Natural killer cell treated with Interleukin-12 subunit alpha and Interleukin-12 subunit beta and Interleukin-15 and Interleukin-18, amount 100 ng/mL, for 72 hours (primary cell): ENCODE results near the gene ARHGAP25. TPM values are rescaled to one million over a fixed set of nuclear protein-coding genes. Genes with fewer than 3 reads are reported as not detected.

Source experiments
- ATAC-seq, 2 donors: fragments of 150-1000 bp; cut with Tn5 transposase in 1 of 2; sonication (Bioruptor Pico), chemical (Tn5 transposase) in 1 of 2; 2 replicates each; pipeline ENCODE4 v1.10.0; 2021
- DNase-seq: peaks from one replicate; pipeline ENCODE4 v3.0.0; 2022; ENCODE audit warnings: low spot score
- H3K27ac Mint-ChIP-seq, 2 donors: 1 replicate in 1 of 2; 2 replicates in 1 of 2; pipeline ENCODE4 v1.8.0; 2022; ENCODE audit warnings: mixed read lengths in 2 of 2, mild to moderate bottlenecking in 1 of 2, moderate library complexity in 1 of 2
- H3K27me3 Mint-ChIP-seq, 2 donors: 1 replicate in 1 of 2; 2 replicates in 1 of 2; pipeline ENCODE4 v1.8.0; 2022; ENCODE audit warnings: mixed read lengths in 2 of 2
- H3K36me3 Mint-ChIP-seq: one replicate; pipeline ENCODE4 v1.8.0; 2022; ENCODE audit warnings: mixed read lengths
- H3K4me1 Mint-ChIP-seq, 2 donors: 1 replicate in 1 of 2; 2 replicates in 1 of 2; pipeline ENCODE4 v1.8.0; 2022; ENCODE audit warnings: low read depth in 2 of 2, mixed read lengths in 2 of 2, mild to moderate bottlenecking in 1 of 2
- H3K4me3 Mint-ChIP-seq: one replicate; pipeline ENCODE4 v1.8.0; 2022; ENCODE audit warnings: mixed read lengths
- H3K9me3 Mint-ChIP-seq: 2 replicates; pipeline ENCODE4 v1.8.0; 2022; ENCODE audit warnings: mixed read lengths
- total RNA-seq, 2 donors: library from RNA; stranded (reverse); gene quantifications; one replicate each; pipeline ENCODE4 v1.2.3, GENCODE V29; 2022

Gene ARHGAP25
- total RNA-seq, 2 donors from 2014 or later = 121 to 170 TPM

DNA sequence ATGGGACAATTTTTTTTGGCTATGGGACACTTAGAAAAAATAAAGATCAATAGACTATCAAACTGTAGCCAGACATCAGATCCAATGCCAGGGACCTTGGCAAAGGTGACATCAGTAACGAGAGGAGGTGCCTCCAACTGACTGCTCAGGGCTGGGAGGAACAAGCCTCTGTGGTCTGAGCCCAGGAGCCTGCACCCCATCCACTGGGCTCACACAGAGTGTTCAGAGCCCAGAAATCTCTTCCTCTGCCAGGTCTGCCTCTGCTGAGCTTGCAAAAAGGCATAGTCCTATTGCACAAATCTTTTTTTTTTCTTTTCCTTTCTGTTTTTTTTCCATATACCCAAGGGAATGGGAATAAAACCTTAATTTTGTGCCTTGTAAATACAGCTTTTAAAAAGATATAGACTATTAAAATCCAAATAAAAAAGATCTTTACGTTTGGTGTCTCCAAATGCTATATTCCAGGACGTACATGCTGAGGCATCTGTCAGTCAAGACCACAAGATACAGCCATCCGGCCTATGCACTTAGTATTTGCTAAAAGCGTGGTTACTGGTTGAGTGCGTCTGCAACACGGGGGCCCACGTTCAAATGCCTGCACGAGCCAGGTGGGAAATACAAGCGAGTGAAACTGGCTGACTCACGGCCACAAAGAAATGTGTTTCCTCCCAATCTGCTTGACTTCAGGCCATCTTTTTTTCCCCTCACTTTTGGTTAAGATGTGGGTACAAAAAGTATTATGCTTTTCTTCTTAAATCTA, 7.8 kb upstream of the ARHGAP25 start:
- peak overlapping the region; percentile 50 for H3K4me3 Mint-ChIP-seq
- H3K36me3 Mint-ChIP-seq = peaks cover 6% of the 10 kb centered on the region
- H3K27ac Mint-ChIP-seq = peak overlapping the region; percentile 1 to 47
- DNase-seq (no peak), ATAC-seq (peak; percentile 90 to 97)
- H3K27me3 Mint-ChIP-seq = peaks cover 28 to 36% of the 10 kb centered on the region in 2 donors
- no peaks in the 10 kb centered on the region for H3K9me3 Mint-ChIP-seq
- H3K4me1 Mint-ChIP-seq = peaks cover 25 to 50% of the 10 kb centered on the region in 2 donors

DNA sequence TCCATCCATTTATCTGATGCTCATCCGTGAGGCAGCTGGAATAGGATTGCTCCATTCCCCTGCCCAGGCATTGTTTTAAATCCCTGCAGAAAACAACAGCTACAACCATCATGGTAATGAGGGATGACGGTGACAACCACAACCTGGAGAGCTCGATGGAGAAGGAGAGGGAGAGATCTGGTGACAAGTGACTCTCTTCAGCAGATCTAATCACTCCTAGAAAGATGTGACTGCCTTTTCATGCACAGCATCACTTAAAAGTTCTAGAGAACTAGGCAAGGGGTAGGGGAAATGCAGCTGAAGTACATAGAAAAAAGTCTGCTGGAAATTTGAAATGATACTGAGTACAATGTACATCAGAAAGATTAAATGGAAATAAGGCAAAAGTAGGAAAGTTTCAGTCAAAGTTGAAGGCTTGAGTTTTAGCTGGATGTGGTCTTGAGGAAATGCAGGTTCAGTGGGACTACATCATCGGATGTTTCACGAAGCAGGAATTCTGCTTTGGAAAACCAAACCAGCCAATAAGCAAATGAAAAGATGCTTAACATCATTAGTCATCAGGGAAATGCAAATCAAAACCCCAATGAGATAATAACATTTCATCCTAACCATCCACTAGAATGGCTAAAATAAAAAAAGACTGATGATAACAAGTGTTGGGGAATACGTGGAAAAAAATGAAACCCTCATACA, 6.8 kb upstream of the ARHGAP25 start:
- Mint-ChIP-seq H3K27me3 (peaks cover 28 to 34% of the 10 kb centered on the region in 2 donors), H3K9me3 (no peaks in the 10 kb centered on the region), H3K4me1 (peaks cover 21 to 46% of the 10 kb centered on the region in 2 donors), H3K27ac (peak overlapping the region; percentile 1 to 26), H3K4me3 (peak overlapping the region; percentile 50), H3K36me3 (peaks cover 6% of the 10 kb centered on the region)
- no peak for DNase-seq
- ATAC-seq = no peak

DNA sequence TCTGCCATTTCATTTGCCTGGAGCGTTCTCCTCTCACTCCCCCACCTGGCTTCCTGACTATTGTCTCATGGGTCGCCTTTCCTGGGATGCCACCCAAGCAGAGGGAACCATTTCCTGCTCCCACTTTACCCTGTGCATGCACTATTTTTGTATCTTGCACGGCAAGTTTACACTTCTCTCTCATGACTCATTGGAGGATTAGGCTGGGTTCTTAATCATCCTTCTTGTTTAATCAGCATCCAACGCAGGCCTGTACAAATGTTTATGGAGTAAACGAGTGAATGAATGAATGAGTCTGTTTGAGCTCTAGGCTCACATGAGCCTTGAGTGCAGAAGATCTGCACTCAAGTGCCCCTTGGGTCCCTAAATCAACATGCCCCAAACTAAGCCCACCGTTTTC, 3.8 kb upstream of the ARHGAP25 start:
- Mint-ChIP-seq H3K27ac (peak overlapping the region in 1 of 2 donors; percentile 35), H3K4me3 (no peak overlapping the region), H3K4me1 (peaks cover 25 to 43% of the 10 kb centered on the region in 2 donors), H3K27me3 (peaks cover 17 to 27% of the 10 kb centered on the region in 2 donors), H3K36me3 (peaks cover 9% of the 10 kb centered on the region), H3K9me3 (no peaks in the 10 kb centered on the region)
- DNase-seq (no peak), ATAC-seq (no peak)

DNA sequence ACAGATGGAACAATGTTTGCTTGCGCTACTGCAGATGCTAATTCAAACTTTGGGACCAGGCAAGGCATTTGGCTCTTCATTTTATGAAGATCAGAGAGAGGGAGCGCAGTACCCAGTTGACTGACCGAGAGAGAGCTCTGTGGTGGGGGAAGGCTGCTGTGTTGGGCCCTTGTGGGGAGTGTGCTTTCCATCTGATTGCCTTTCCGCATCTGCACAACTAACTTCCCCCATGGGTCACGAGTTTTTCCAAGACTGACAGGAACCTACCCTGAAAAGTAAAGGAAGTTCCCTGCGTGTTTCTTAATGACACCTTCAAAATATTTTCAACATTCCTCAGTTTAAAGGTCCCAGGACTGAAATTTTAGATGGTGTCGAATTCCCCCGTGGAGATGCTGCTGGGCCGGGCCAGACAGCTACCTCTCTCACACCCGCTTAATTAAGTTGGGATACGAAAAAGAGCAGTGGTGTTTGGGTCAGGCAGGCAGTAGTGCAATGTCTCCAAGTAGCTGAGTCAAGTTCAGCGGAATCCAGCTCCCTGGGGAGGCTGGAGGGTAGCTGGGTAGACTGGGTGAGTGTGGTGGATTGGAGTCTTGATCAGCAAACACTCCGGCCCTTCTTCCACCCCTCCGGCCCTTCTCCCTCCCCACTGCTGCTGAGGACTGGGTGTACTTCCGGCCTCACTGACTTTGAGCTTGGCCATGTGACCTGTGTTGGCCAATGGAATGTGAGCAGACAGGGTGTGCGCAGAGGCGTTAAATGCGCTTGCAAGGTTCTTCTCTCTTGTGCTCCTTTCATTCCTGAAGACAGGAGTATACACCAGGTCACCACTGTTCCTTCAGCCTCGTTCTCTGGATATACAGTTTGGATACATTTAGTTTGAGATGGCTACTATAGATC, 2.3 kb upstream of the ARHGAP25 start:
- ATAC-seq (no peak), DNase-seq (no peak)
- Mint-ChIP-seq H3K4me1 (peaks cover 23 to 28% of the 10 kb centered on the region in 2 donors), H3K9me3 (no peaks in the 10 kb centered on the region), H3K27ac (peak overlapping the region; percentile 18 to 21), H3K36me3 (peaks cover 9% of the 10 kb centered on the region), H3K27me3 (peaks cover 12 to 24% of the 10 kb centered on the region in 2 donors), H3K4me3 (no peak overlapping the region)

DNA sequence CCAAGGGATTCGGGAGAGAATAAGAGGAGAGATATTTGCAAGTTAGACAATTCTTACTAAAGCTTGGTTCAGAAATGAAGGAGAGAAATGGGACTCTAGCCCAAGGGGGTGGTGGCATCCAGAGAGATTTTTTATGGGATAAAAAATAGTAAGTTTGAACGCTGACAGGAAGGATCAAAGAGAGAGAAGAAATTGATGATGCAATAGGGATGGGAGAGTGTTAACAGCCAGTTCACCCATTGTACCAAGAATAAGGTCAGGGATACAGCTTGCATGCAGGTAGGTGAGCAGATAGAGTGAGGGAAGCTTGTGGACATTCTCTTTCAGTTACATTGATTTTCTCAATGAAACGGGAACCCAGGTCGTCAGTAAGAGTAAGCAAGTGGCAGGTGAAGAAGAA, 1.2 kb upstream of the ARHGAP25 start:
- ATAC-seq (no peak), DNase-seq (no peak)
- H3K4me3 Mint-ChIP-seq = no peak overlapping the region
- H3K36me3 Mint-ChIP-seq = peaks cover 4% of the 10 kb centered on the region
- peaks cover 25 to 29% of the 10 kb centered on the region in 2 donors for H3K4me1 Mint-ChIP-seq
- H3K27me3 Mint-ChIP-seq = peaks cover 12 to 17% of the 10 kb centered on the region in 2 donors
- H3K27ac Mint-ChIP-seq = no peak overlapping the region
- no peaks in the 10 kb centered on the region for H3K9me3 Mint-ChIP-seq

DNA sequence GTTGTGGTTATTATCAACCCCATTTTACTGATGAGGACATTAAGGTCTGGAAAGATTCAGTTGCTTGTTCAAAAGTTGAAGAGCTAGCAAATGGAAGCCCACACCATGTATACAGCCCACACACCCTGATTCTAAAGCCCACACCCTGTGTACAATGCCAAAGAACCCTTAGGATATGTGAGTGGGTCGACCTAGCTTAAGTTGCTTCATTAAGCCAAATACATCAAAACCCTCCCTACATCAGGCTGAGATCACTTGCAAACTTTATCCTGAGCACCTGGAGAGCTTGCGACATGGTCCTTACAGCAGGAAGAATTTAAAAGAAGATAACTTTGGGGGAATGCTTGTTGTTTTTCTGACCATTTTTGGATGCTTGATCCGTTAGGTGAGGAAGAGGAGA, 435 bp upstream of the ARHGAP25 start:
- peaks cover 4% of the 10 kb centered on the region for H3K36me3 Mint-ChIP-seq
- DNase-seq (no peak), ATAC-seq (no peak)
- peaks cover 12 to 13% of the 10 kb centered on the region in 2 donors for H3K27me3 Mint-ChIP-seq
- H3K4me1 Mint-ChIP-seq = peaks cover 27% of the 10 kb centered on the region in 2 donors
- no peak overlapping the region for H3K4me3 Mint-ChIP-seq
- H3K9me3 Mint-ChIP-seq = no peaks in the 10 kb centered on the region
- no peak overlapping the region for H3K27ac Mint-ChIP-seq

DNA sequence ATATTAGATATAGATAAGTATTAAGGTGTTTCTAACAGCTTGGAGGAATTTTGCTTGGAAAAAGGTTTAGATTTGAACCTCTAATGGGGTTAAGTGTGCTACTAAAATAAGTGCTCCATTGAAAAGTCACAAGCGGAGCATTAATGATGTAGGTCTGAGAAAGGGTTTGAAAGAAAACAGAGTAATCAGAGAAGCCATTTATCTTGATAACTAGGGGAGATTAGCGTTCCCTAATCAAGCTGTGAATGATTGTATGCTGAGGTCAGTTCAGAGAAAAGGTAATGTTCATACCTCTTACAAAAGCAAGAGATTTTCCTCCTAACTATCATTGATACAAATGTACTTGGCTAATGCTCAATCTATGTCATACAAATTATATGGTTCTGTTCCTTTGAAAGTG, 1.5 kb downstream of the ARHGAP25 start:
- H3K9me3 Mint-ChIP-seq = no peaks in the 10 kb centered on the region
- ATAC-seq = no peak
- H3K4me3 Mint-ChIP-seq = no peak overlapping the region
- peaks cover 4% of the 10 kb centered on the region for H3K36me3 Mint-ChIP-seq
- no peak overlapping the region for H3K27ac Mint-ChIP-seq
- peaks cover 10 to 11% of the 10 kb centered on the region in 2 donors for H3K27me3 Mint-ChIP-seq
- no peak for DNase-seq
- H3K4me1 Mint-ChIP-seq = peaks cover 34 to 40% of the 10 kb centered on the region in 2 donors

DNA sequence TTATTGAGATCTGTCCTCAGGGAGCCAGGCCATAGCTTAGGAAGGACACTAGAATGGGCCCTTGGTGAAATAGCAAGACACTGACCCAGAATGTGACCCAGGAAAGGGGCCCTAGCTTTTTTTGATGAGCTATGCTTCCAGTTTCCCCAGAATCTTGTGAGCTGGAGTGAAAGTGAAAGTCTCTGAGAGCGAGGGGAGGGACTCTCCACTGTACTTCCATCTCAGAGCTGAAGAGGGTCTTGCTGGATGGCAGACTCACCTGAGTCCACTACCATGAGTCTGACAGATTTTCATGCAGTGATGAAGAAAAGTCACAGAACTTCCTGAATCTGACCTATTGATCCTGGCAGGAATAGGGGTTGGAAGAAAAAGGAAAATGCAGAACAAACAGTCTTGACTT, 3.1 kb downstream of the ARHGAP25 start:
- H3K9me3 Mint-ChIP-seq = no peaks in the 10 kb centered on the region

DNA sequence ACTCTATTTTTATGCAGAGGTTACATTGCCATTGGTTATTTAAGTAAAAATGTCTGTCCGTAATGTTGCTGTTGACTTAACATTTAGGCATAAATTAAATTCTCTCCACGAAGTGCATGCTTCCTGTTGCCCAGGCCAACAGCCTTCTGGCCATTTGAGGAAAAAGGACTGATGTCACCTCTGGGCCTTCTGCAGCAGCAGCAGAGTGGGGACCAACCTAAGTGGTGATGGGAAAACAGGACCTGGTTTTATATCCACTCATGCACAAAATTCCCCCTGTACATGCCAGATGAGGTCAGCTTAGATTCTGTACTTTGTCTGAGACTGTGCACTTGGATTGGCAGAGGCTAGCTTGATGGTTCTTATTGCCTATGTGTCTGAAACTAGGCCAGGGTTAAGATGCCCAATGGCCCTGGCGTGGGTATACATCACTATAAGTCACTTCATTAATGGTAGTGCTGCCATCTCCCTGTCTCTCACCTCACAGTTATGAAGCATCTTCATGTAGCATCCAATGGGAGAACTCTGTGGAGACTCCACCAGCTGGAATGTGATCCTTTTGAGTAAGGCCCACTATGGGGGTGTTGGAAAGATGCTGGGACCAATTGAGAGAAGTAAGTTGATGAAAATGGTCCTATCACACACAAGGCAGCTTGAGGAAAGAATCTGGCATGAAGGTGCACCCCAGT, 4.4 kb downstream of the ARHGAP25 start:
- Mint-ChIP-seq H3K36me3 (peaks cover 8% of the 10 kb centered on the region), H3K27ac (peak overlapping the region in 1 of 2 donors; percentile 78)

More for the DNA sequence above, 3.1 kb downstream of the ARHGAP25 start:
- H3K36me3 Mint-ChIP-seq = peaks cover 4% of the 10 kb centered on the region
- H3K27ac Mint-ChIP-seq = peak overlapping the region in 1 of 2 donors; percentile 90
- no peak overlapping the region for H3K4me3 Mint-ChIP-seq
- DNase-seq (no peak), ATAC-seq (peak; percentile 45 to 78)
- peaks cover 0 to 3% of the 10 kb centered on the region in 2 donors for H3K27me3 Mint-ChIP-seq
- H3K4me1 Mint-ChIP-seq = peaks cover 36 to 46% of the 10 kb centered on the region in 2 donors

DNA sequence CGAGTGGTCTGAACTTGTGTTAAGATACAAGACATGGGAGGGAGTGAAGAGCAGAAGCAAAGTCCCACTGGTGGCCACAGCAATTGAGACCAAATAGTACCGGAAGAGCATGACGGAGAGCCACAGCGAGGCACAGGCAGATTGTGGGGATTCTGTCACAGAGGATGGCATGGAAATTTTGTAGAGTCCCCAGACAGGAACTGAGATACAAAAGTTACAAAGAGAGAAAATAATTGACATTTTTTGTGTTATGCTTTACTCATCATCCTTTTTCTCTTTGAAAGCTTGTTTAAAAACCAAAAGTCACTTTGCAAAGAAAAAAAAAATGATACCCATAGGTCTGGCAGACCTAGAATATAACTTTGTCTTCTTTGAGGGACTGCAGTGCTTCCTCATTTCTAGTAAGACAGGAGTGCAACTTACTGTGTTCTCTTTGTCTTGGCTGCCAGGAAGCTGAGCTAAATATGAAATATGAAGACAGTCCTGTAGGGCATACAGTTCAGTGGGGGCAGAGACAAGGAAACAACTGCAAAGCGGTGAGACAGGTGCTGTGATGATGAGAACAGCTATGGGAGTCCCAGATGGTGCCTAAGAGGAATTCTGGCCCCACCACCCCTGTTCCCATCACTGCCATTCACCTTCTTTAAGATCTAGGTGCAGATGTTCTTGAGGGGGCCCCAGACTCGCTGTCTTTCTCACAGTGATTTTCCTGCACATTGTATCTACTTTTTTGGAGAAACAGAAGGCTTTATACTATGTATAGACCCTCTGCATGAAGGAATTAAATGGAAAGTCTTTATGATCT, 5.2 kb downstream of the ARHGAP25 start:
- Mint-ChIP-seq H3K27ac (peak overlapping the region in 1 of 2 donors; percentile 82), H3K4me3 (peak overlapping the region; percentile 87), H3K27me3 (peaks cover 0 to 6% of the 10 kb centered on the region in 2 donors), H3K36me3 (peaks cover 14% of the 10 kb centered on the region), H3K9me3 (no peaks in the 10 kb centered on the region), H3K4me1 (peaks cover 56 to 67% of the 10 kb centered on the region in 2 donors)
- no peak for DNase-seq
- ATAC-seq = no peak

More for the DNA sequence above, 4.4 kb downstream of the ARHGAP25 start:
- Mint-ChIP-seq H3K4me1 (peaks cover 49 to 60% of the 10 kb centered on the region in 2 donors), H3K4me3 (peak overlapping the region; percentile 87), H3K9me3 (no peaks in the 10 kb centered on the region), H3K27me3 (peaks cover 0 to 4% of the 10 kb centered on the region in 2 donors)
- no peak for ATAC-seq
- no peak for DNase-seq

DNA sequence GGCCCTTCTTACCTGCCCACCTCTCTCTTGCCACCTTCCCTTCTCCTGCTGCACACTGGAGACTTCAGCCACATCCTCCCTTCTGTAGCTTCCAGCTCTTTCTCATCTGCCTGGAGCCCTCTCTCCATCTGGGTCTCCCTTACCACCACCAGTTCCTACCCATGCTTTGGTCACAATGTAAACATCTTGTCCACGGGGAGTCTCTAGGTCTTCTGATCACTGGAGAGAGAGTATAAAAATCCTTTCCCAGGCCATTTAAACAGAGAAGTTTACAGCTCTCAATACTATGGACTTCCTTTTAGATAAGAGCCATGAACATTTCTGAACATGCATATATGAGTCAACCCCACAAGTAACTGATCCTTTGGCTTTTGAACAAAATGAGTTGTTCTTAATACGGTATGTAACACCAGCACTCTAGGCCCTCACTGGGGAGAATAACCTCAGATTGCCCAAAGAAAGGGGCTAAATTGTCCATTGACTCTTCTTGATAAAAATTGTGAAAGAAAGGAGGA, 5.8 kb downstream of the ARHGAP25 start:
- H3K27ac Mint-ChIP-seq = peak overlapping the region in 1 of 2 donors; percentile 82
- no peak for DNase-seq
- no peaks in the 10 kb centered on the region for H3K9me3 Mint-ChIP-seq
- peaks cover 0 to 6% of the 10 kb centered on the region in 2 donors for H3K27me3 Mint-ChIP-seq
- H3K36me3 Mint-ChIP-seq = peaks cover 17% of the 10 kb centered on the region
- H3K4me1 Mint-ChIP-seq = peaks cover 58 to 74% of the 10 kb centered on the region in 2 donors
- peak in 1 of 2 donors; percentile 66 for ATAC-seq
- H3K4me3 Mint-ChIP-seq = peak overlapping the region; percentile 87

DNA sequence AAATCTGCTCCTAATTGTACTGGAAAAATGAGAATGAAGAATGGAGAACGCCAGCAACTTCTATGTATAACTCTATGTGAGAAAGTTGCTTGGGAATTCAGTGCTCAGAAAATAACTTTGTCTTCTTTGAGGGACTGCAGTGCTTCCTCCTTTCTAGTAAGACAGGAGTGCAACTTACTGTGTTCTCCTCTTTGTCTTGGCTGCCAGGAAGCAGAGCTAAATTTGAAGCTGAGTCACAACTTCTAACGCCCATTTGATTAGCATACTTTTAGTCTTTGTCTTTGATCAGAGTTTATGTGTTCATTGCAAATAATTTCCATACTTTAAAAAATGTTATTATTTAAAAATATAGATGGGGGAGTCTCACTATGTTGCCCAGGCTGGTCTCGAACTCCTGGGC, 6.6 kb downstream of the ARHGAP25 start:
- H3K4me1 Mint-ChIP-seq = peaks cover 61 to 81% of the 10 kb centered on the region in 2 donors
- DNase-seq = no peak
- no peak for ATAC-seq
- peak overlapping the region; percentile 87 for H3K4me3 Mint-ChIP-seq
- peak overlapping the region in 1 of 2 donors; percentile 82 for H3K27ac Mint-ChIP-seq
- H3K9me3 Mint-ChIP-seq = no peaks in the 10 kb centered on the region
- peaks cover 0 to 6% of the 10 kb centered on the region in 2 donors for H3K27me3 Mint-ChIP-seq
- H3K36me3 Mint-ChIP-seq = peaks cover 23% of the 10 kb centered on the region
